AG04449 (cell line): ENCODE results near the gene CCDC85B.

ENCODE experiments used
- CTCF ChIA-PET: fragments of 350-600 bp; formaldehyde crosslinking; extraction: SDS; loops from one replicate; lab custom pipeline; 2021; ENCODE audit warnings: antibody characterized with exemption; lab: Yijun Ruan, JAX
- POLR2A ChIA-PET: fragments of 400-600, 350-600 bp; formaldehyde crosslinking; extraction: SDS; loops from one replicate; lab custom pipeline; 2020; ENCODE audit warnings: antibody characterized with exemption, inconsistent platforms; lab: Yijun Ruan, JAX
- DNase-seq: peaks from one replicate; pipeline ENCODE4 v3.0.0-alpha.2; 2010; ENCODE audit warnings: low read depth, low spot score
- H3K4me3 ChIP-seq: 2 replicates; pipeline ENCODE4 v1.5.1; 2011; ENCODE audit warnings: low read depth, mild to moderate bottlenecking, control low read depth, low read length
- CTCF ChIP-seq: IDR thresholded peaks from one replicate; pipeline ENCODE4 v1.5.1; 2011; ENCODE audit warnings: mild to moderate bottlenecking, moderate library complexity, low read length, control low read depth, inconsistent platforms; ENCODE audit not compliant: insufficient read depth; ENCODE audit errors: missing control alignments

CCDC85B gene

GRCh38 chr11:65903715-65904114 lies 13.2 kb downstream of the CCDC85B start:
- ChIA-PET CTCF (interaction anchor here (1.4 to 18.8 kb wide), 2 partner anchors 8 to 13 kb away, joined by 5 to 394 read pairs; partner anchors contain the start of genes CCDC85B and FIBP), POLR2A (interaction anchor here (1.2 to 7.7 kb wide), 4 partner anchors 8 to 14 kb away, joined by 7 to 136 read pairs (median 12); partner anchors contain the start of genes CCDC85B and FIBP)
- no peak overlapping the region for H3K4me3 ChIP-seq
- DNase-seq = no peak
- no peak for TF ChIP-seq CTCF

DNA sequence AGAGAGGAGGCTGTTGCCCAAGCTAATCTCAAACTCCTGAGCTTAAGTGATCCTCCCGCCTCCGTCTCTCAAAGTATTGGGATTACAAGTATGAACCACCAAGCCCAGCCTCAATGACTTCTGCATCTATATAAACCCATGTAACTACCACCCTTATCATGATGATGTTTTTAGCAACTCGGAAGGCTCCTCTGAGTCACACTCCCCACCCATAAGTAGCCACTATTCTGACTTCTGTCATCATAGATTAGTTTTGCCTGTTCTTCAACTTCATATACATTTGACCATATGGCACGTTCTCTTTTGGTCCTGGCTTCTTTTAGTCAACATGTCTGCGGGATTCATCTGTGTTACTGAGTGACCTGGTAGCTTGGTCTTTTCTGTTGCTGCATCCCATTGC lies 16.1 kb downstream of the CCDC85B start:
- no peak for DNase-seq
- ChIA-PET POLR2A (interaction anchor here (0.8 to 3.1 kb wide), 4 partner anchors 8 to 18 kb away, joined by 3 to 13 read pairs (median 4); partner anchors contain the start of gene CCDC85B), CTCF (interaction anchor here (1.0 to 18.8 kb wide), 3 partner anchors 16 to 139 kb away, joined by 3 to 394 read pairs (median 3); partner anchors contain the start of genes CCDC85B and FIBP)
- no peak overlapping the region for H3K4me3 ChIP-seq
- no peak for TF ChIP-seq CTCF

DNA sequence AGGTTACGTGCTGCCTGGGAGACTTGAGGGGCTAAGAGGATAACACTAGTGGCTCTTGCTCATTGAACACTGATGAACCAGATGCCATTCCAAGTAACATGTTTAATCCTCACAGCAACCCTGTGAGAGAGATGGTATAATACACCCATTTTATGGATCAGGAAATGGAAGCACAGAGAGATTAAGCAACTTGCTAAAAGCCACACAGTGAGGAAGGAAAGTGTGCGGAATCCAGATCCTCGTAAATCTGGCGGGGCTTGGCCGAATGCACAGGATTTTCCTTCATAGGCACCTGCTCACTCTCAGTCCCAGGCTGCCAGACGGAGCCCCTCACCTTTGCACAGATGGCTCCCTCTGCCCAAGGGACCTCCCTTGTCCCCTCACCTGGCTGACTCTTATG lies 17.4 kb downstream of the CCDC85B start:
- no peak overlapping the region for H3K4me3 ChIP-seq
- TF ChIP-seq CTCF = no peak
- POLR2A ChIA-PET = interaction anchor here (0.5 kb wide), 1 partner anchor 356 kb away, joined by 3 read pairs; no protein-coding TSS in a partner anchor
- no peak for DNase-seq
- CTCF ChIA-PET = interaction anchor here (18.8 kb wide), 1 partner anchor 17 kb away, joined by 394 read pairs; the partner anchor contains the start of genes CCDC85B and FIBP

- no peak for DNase-seq
- no peak overlapping the region for H3K4me3 ChIP-seq
- CTCF ChIA-PET = interaction anchor here (1.5 to 18.8 kb wide), 3 partner anchors 9 to 51 kb away, joined by 4 to 394 read pairs (median 5); partner anchors contain the start of genes CCDC85B and FIBP
- TF ChIP-seq CTCF = peak; percentile 39
- POLR2A ChIA-PET = interaction anchor here (1.0 to 3.6 kb wide), 5 partner anchors 9 to 41 kb away, joined by 3 to 29 read pairs (median 9); partner anchors contain the start of genes CCDC85B, FIBP and FOSL1
These were observed 21.5 kb downstream of the CCDC85B start for GRCh38 chr11:65911682-65912568.

DNA sequence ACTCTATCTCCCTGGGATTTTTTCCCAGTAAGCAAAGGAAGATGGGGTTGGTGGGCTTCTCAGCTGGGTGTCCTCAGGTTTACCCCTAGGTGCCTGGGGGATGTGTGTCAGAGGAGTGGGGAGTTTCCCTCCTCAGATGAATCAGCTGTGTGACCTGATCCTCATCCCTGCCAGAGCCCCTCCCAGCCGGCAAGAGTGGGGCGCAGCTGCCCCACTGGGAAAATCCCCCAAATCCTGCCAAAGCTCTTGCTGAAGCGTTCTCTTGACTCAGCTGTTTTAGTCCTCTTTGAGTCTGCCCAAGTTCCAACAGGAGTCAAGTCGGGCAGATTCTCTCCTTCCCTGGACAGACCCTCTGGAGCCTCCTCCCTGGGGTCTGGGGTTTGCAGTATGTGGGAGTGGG lies 22.4 kb downstream of the CCDC85B start:
- no peak for DNase-seq
- no peak overlapping the region for H3K4me3 ChIP-seq
- CTCF ChIA-PET = interaction anchor here (1.5 to 18.8 kb wide), 3 partner anchors 9 to 52 kb away, joined by 4 to 394 read pairs (median 5); partner anchors contain the start of genes CCDC85B and FIBP
- no peak for TF ChIP-seq CTCF
- POLR2A ChIA-PET = interaction anchor here (1.6 to 4.0 kb wide), 4 partner anchors 10 to 42 kb away, joined by 3 to 37 read pairs (median 19); partner anchors contain the start of genes CCDC85B and FIBP
